A673 (cell line): ENCODE results near the gene TPK1.

ENCODE experiments used
- CTCF ChIP-seq: fragments of 300-800, 200-600 bp; sonication (generic); conservative IDR thresholded peaks from 2 replicates; pipeline ENCODE4 v1.5.1; 2017; ENCODE audit warnings: low read depth, mild to moderate bottlenecking, antibody characterized with exemption, low read length, moderate library complexity, mixed read lengths
- EZH2 ChIP-seq: fragments of 200-600 bp; sonication (generic); IDR thresholded peaks from 2 replicates; pipeline ENCODE4 v1.6.1; 2017; ENCODE audit warnings: borderline replicate concordance, low read depth, mild to moderate bottlenecking, mixed read lengths, antibody characterized with exemption, low read length; ENCODE audit not compliant: poor library complexity, severe bottlenecking

GRCh38 chr7:144628176-144628575 lies 207.7 kb downstream of the TPK1 start:
- TF ChIP-seq CTCF (no peak), EZH2 (no peak)
